B cell (primary cell): ENCODE measurements around the gene CCDC141. TPM values are rescaled to one million over a fixed set of nuclear protein-coding genes. Genes with fewer than 3 reads are reported as not detected.
A peak's percentile ranks its signal among the peaks of the same experiment; 100 is the strongest.

Experiments
- ATAC-seq: fragments of 200-7000 bp; cut with Tn5 transposase; one replicate; pipeline ENCODE4 v1.10.0; 2021; ENCODE audit warnings: low read depth, mild to moderate bottlenecking, moderate number of reproducible peaks, moderate library complexity
- CTCF ChIA-PET: fragments of 350-600 bp; sonication (Branson Sonifier 250); formaldehyde crosslinking; loops from one replicate; lab custom pipeline; 2021; ENCODE audit warnings: antibody characterized with exemption, inconsistent platforms; lab: Charles Lee
- POLR2A ChIA-PET: fragments of 350-600 bp; sonication (Branson Sonifier 250); formaldehyde crosslinking; loops from one replicate; lab custom pipeline; 2021; ENCODE audit warnings: antibody characterized with exemption; lab: Charles Lee
- DNase-seq: peaks from one replicate; pipeline ENCODE4 v3.0.0; 2013
- H2AFZ ChIP-seq: 2 replicates; pipeline ENCODE4 v1.6.1; 2012; ENCODE audit warnings: mild to moderate bottlenecking, low read depth, low read length; ENCODE audit not compliant: insufficient read depth, poor library complexity, severe bottlenecking
- H3K27ac ChIP-seq, 2 donors: 1 replicate in 1 of 2; 2 replicates in 1 of 2; pipeline ENCODE4 v1.5.1; 2012 to 2013; ENCODE audit warnings: low read length in 2 of 2, mild to moderate bottlenecking in 2 of 2, moderate library complexity in 1 of 2
- H3K27me3 ChIP-seq, 4 experiments: fragments of 200-600 bp in 1 of 4; sonication (generic) in 1 of 4; replicated peaks in 1 of 4; 1 replicate in 2 of 4; 2 replicates in 2 of 4; pipeline versions ENCODE4 v1.6.1 to v1.7.0; 2013 to 2016; ENCODE audit warnings: low read length in 3 of 4, mild to moderate bottlenecking in 2 of 4, mixed read lengths in 1 of 4, moderate library complexity in 1 of 4; ENCODE audit not compliant: insufficient read depth in 4 of 4, control insufficient read depth in 3 of 4; ENCODE audit errors: control extremely low read depth in 1 of 4
- H3K36me3 ChIP-seq, 2 experiments: replicated peaks in 1 of 2; 1 replicate in 1 of 2; 2 replicates in 1 of 2; pipeline versions ENCODE4 v1.6.1 to v1.7.1; 2013; ENCODE audit warnings: low read length in 1 of 2; ENCODE audit not compliant: insufficient read depth in 2 of 2, control insufficient read depth in 1 of 2; ENCODE audit errors: control extremely low read depth in 1 of 2, extremely low read depth in 1 of 2
- H3K4me1 ChIP-seq, 2 donors: fragments of 200-600 bp in 1 of 2; sonication (generic) in 1 of 2; 1 replicate in 1 of 2; 2 replicates in 1 of 2; pipeline versions ENCODE4 v1.5.1 to v1.6.1; 2013 to 2017; ENCODE audit warnings: low read length in 2 of 2; ENCODE audit not compliant: control insufficient read depth in 2 of 2, insufficient read depth in 2 of 2
- H3K4me2 ChIP-seq: replicated peaks from 2 replicates; pipeline ENCODE3; 2012; ENCODE audit warnings: mild to moderate bottlenecking, low read depth, low read length; ENCODE audit not compliant: poor library complexity, severe bottlenecking
- H3K4me3 ChIP-seq, 5 experiments: fragments of 200-600 bp in 1 of 5; sonication (generic) in 1 of 5; 1 replicate in 3 of 5; 2 replicates in 2 of 5; pipeline versions ENCODE4 v1.5.1 to v1.7.0; 2011 to 2016; ENCODE audit warnings: low read length in 4 of 5, mild to moderate bottlenecking in 4 of 5, low read depth in 2 of 5, control low read depth in 1 of 5, moderate library complexity in 1 of 5; ENCODE audit not compliant: insufficient read depth in 1 of 5; ENCODE audit errors: control extremely low read depth in 1 of 5, extremely low read depth in 1 of 5
- H3K79me2 ChIP-seq: fragments of 200-600 bp; sonication (generic); one replicate; pipeline ENCODE4 v1.6.0; 2016; ENCODE audit warnings: low read length; ENCODE audit not compliant: control insufficient read depth, insufficient read depth
- H3K9ac ChIP-seq: fragments of 200-600 bp; sonication (generic); 2 replicates; pipeline ENCODE4 v1.6.1; 2017; ENCODE audit warnings: mild to moderate bottlenecking, low read length, moderate library complexity
- H3K9me3 ChIP-seq, 3 donors: one replicate each; pipeline versions ENCODE4 v1.6.1 to v1.7.1; 2013; ENCODE audit warnings: low read length in 2 of 3; ENCODE audit not compliant: control insufficient read depth in 2 of 3, insufficient read depth in 1 of 3; ENCODE audit errors: control extremely low read depth in 1 of 3
- H4K20me1 ChIP-seq: 2 replicates; pipeline ENCODE4 v1.6.0; 2012; ENCODE audit warnings: mild to moderate bottlenecking, low read length; ENCODE audit not compliant: insufficient read depth, control insufficient read depth, poor library complexity, severe bottlenecking
- H3K27ac Mint-ChIP-seq: one replicate; pipeline ENCODE4 v1.8.0; 2021; ENCODE audit warnings: mixed read lengths
- H3K27me3 Mint-ChIP-seq: one replicate; pipeline ENCODE4 v1.8.0; 2021; ENCODE audit warnings: mixed read lengths
- H3K4me1 Mint-ChIP-seq: one replicate; pipeline ENCODE4 v1.8.0; 2021; ENCODE audit warnings: mixed read lengths
- H3K4me3 Mint-ChIP-seq: one replicate; pipeline ENCODE4 v1.8.0; 2021; ENCODE audit warnings: mixed read lengths
- H3K9me3 Mint-ChIP-seq: one replicate; pipeline ENCODE4 v1.8.0; 2022; ENCODE audit warnings: mixed read lengths; ENCODE audit not compliant: insufficient read depth
- EZH2 ChIP-seq: IDR thresholded peaks from 2 replicates; pipeline ENCODE4 v1.6.1; 2012; ENCODE audit warnings: borderline replicate concordance, low read depth, mild to moderate bottlenecking, moderate library complexity, low read length; ENCODE audit not compliant: insufficient read depth, poor library complexity, severe bottlenecking
- WGBS: methylation state at CpG from one replicate; pipeline ENCODE4 v1.1.5; 2013; ENCODE audit warnings: missing lambda C conversion rate; ENCODE audit not compliant: insufficient coverage; 5-methylcytosine and 5-hydroxymethylcytosine counted together
- intact Hi-C: fragments of 100-400 bp; cut with micrococcal nuclease; formaldehyde crosslinking; loops from one replicate; pipeline ENCODE4 v1.10.0; 2022
- polyA plus RNA-seq: library from polyadenylated mRNA; depleted of rRNA; stranded (reverse); fragments of >200 nt; gene quantifications from 2 replicates; pipeline ENCODE4 v1.2.3, GENCODE V29; 2012
- total RNA-seq, 2 donors: library from RNA; stranded (reverse); fragments of 120-200 nt in 1 of 2; gene quantifications; 1 replicate in 1 of 2; 2 replicates in 1 of 2; pipeline versions ENCODE4 v1.2.3 to v1.2.4, GENCODE V29; 2013 to 2022
- TF ChIP-seq, protein P1 (sequence below): fragments of 200-600 bp; IDR thresholded peaks from one replicate; pipeline ENCODE4 v1.8.0; 2022; ENCODE audit warnings: antibody characterized with exemption, mild to moderate bottlenecking

The CCDC141 gene
- total and polyA plus RNA-seq, 2 donors (not counting 1 experiment from before 2014, with no cell fraction given): 2.1 to 47.5 TPM

DNA sequence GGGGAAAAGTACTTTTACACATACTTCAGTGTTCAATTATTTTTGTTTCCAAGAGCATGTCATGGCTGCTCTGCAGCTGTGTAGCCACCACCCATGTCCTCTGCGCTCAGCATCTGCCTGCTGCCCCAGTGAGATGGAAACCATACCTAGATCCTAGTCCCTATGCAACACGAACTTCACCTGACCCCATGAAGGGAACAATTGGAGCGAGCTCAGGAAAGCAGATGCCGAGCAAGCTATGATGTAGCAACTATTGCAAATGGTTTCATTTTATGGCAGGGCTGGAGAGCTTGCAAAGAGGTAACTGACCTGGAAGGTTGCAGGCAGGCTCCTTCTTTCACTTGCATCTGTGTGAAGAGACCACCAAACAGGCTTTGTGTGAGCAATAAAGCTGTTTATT lies 1.3 kb upstream of the CCDC141 start:
- no peaks in the 10 kb centered on the region for H3K9me3 ChIP-seq
- H3K79me2 ChIP-seq: peaks cover 5% of the 10 kb centered on the region
- no peak overlapping the region for H3K4me2 ChIP-seq
- no peak overlapping the region for H3K27ac ChIP-seq
- Mint-ChIP-seq H3K27me3 (no peaks in the 10 kb centered on the region), H3K4me3 (no peak overlapping the region), H3K27ac (peak overlapping the region; percentile 56), H3K4me1 (peaks cover 47% of the 10 kb centered on the region), H3K9me3 (no peaks in the 10 kb centered on the region)
- no peak overlapping the region for H3K4me3 ChIP-seq
- no peak for TF ChIP-seq EZH2
- TF ChIP-seq, protein P1, sequence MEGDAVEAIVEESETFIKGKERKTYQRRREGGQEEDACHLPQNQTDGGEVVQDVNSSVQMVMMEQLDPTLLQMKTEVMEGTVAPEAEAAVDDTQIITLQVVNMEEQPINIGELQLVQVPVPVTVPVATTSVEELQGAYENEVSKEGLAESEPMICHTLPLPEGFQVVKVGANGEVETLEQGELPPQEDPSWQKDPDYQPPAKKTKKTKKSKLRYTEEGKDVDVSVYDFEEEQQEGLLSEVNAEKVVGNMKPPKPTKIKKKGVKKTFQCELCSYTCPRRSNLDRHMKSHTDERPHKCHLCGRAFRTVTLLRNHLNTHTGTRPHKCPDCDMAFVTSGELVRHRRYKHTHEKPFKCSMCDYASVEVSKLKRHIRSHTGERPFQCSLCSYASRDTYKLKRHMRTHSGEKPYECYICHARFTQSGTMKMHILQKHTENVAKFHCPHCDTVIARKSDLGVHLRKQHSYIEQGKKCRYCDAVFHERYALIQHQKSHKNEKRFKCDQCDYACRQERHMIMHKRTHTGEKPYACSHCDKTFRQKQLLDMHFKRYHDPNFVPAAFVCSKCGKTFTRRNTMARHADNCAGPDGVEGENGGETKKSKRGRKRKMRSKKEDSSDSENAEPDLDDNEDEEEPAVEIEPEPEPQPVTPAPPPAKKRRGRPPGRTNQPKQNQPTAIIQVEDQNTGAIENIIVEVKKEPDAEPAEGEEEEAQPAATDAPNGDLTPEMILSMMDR: no peak
- no peaks in the 10 kb centered on the region for H4K20me1 ChIP-seq
- H3K36me3 ChIP-seq: no peaks in the 10 kb centered on the region
- DNase-seq: no peak
- ChIA-PET POLR2A (no interaction called here), CTCF (interaction anchor here (3.3 kb wide), 1 partner anchor 30 kb away, joined by 26 read pairs; no protein-coding TSS in a partner anchor)
- no peak for ATAC-seq
- peaks cover 35 to 37% of the 10 kb centered on the region in 2 donors for H3K4me1 ChIP-seq
- no peaks in the 10 kb centered on the region for H3K27me3 ChIP-seq
- H3K9ac ChIP-seq: no peak overlapping the region
- 94% methylated on average over 4 of the region's 4 CpGs for WGBS
- no peak overlapping the region for H2AFZ ChIP-seq
- intact Hi-C loops: no loop called here

DNA sequence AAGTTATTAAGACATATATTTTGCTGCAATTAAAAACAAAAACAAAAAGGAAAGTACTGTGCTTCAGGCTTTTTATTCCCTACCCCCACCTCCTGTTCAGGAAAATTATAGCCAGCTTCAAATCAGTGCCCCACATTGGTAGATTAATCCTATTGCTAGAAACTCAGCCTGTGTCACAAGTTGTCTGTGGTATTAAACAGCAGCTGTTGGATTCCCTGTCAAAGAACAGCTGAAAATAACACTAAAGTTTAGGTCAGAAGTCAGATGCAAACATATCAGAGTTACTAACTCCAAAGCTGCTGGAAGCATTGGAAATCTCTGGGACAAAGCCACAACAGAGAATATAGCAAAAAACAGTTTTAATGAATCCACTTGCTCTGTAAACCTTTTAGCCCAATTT lies 818 bp upstream of the CCDC141 start:
- H4K20me1 ChIP-seq: no peaks in the 10 kb centered on the region
- intact Hi-C loops: no loop called here
- peaks cover 35 to 42% of the 10 kb centered on the region in 2 donors for H3K4me1 ChIP-seq
- H3K27ac Mint-ChIP-seq: peak overlapping the region; percentile 56
- H3K27me3 Mint-ChIP-seq: no peaks in the 10 kb centered on the region
- H2AFZ ChIP-seq: peak overlapping the region; percentile 86
- H3K9me3 Mint-ChIP-seq: peaks cover 1% of the 10 kb centered on the region
- peaks cover 0 to 3% of the 10 kb centered on the region in 2 experiments for H3K36me3 ChIP-seq
- ChIA-PET CTCF (interaction anchor here (1.7 to 3.3 kb wide), 2 partner anchors 19 to 30 kb away, joined by 7 to 26 read pairs; no protein-coding TSS in a partner anchor), POLR2A (no interaction called here)
- H3K79me2 ChIP-seq: peaks cover 5% of the 10 kb centered on the region
- H3K4me3 Mint-ChIP-seq: peak overlapping the region; percentile 94
- TF ChIP-seq EZH2: no peak
- TF ChIP-seq, protein P1: no peak
- no peak overlapping the region for H3K4me3 ChIP-seq
- H3K4me2 ChIP-seq: peak overlapping the region; percentile 80
- H3K4me1 Mint-ChIP-seq: peaks cover 51% of the 10 kb centered on the region
- H3K27me3 ChIP-seq: no peaks in the 10 kb centered on the region
- no peaks in the 10 kb centered on the region for H3K9me3 ChIP-seq
- ATAC-seq: no peak
- H3K27ac ChIP-seq: peak overlapping the region in 1 of 2 donors; percentile 82
- no peak overlapping the region for H3K9ac ChIP-seq
- DNase-seq: no peak
